Fibroblast of the conjunctiva (primary cell): ENCODE results near the gene ICAM4.
A peak's percentile ranks its signal among the peaks of the same experiment; 100 is the strongest.
"Not testable (repeated sequence)": the region's sequence is repeated elsewhere in the genome, so short reads cannot be mapped to it uniquely, and the experiment has no call there.

Source experiments
- DNase-seq: peaks from one replicate; pipeline ENCODE4 v3.0.0-alpha.2; 2010; ENCODE audit warnings: low read depth

Gene ICAM4

GRCh38 chr19:10269333-10270179 lies 17.2 kb upstream of the ICAM4 start:
- peak; percentile 22 for DNase-seq

- no peak for DNase-seq
These were observed 16.6 kb upstream of the ICAM4 start for GRCh38 chr19:10270180-10270615.

GRCh38 chr19:10270616-10271394 lies 15.9 kb upstream of the ICAM4 start, which contains the start of gene ICAM1:
Gene ICAM1, plus strand, starts transcription at chr19:10271120. Its CDS starts 40 bp downstream, at chr19:10271160.
- no peak for DNase-seq

- DNase-seq = no peak
These were observed 15.1 kb upstream of the ICAM4 start for GRCh38 chr19:10271543-10272086.

GRCh38 chr19:10274589-10274988 lies 12.2 kb upstream of the ICAM4 start:
- no peak for DNase-seq

- DNase-seq = no peak
These were observed 8.8 kb upstream of the ICAM4 start for GRCh38 chr19:10277795-10278589.

GRCh38 chr19:10278935-10279334 lies 7.8 kb upstream of the ICAM4 start:
- no peak for DNase-seq

GRCh38 chr19:10279737-10280442 lies 6.9 kb upstream of the ICAM4 start:
- no peak for DNase-seq

GRCh38 chr19:10282043-10282442 lies 4.7 kb upstream of the ICAM4 start:
- not testable (repeated sequence) for DNase-seq

GRCh38 chr19:10283301-10284064 lies 3.3 kb upstream of the ICAM4 start:
- no peak for DNase-seq

GRCh38 chr19:10284065-10284959 lies 2.4 kb upstream of the ICAM4 start:
- no peak for DNase-seq

GRCh38 chr19:10284960-10285278 lies 1.8 kb upstream of the ICAM4 start:
- DNase-seq = no peak

- DNase-seq = no peak
These were observed 1.4 kb upstream of the ICAM4 start for GRCh38 chr19:10285393-10285792.

- no peak for DNase-seq
These were observed 2.0 kb downstream of the ICAM4 start for GRCh38 chr19:10288662-10289166.

GRCh38 chr19:10289167-10289835 lies 2.5 kb downstream of the ICAM4 start:
- no peak for DNase-seq

GRCh38 chr19:10289836-10290356 lies 3.1 kb downstream of the ICAM4 start, which contains the start of gene ICAM5:
Gene ICAM5, plus strand, starts transcription at chr19:10289952. Its CDS starts 92 bp downstream, at chr19:10290044.
- DNase-seq = no peak

- no peak for DNase-seq
These were observed 3.7 kb downstream of the ICAM4 start for GRCh38 chr19:10290357-10290875.

- DNase-seq = no peak
These were observed 4.3 kb downstream of the ICAM4 start for GRCh38 chr19:10290876-10291553.
